OCI-LY7 (cell line): Measurements from ENCODE around the gene USF2. TPM values are rescaled to one million over a fixed set of nuclear protein-coding genes. Genes with fewer than 3 reads are reported as not detected.
A peak's percentile ranks its signal among the peaks of the same experiment; 100 is the strongest.

ENCODE experiments used
- BruUV-seq: library from RNA; stranded (reverse); fragments of 400-500 nt; replicated peaks from 2 replicates; lab custom pipeline; 2021; lab: Mats Ljungman, UMichigan
- CTCF ChIA-PET: fragments of 300-600 bp; sonication (Branson Sonifier 250); formaldehyde crosslinking; loops from one replicate; lab custom pipeline; 2022; ENCODE audit warnings: antibody characterized with exemption; ENCODE audit not compliant: unreplicated experiment; lab: Charles Lee
- POLR2A ChIA-PET: fragments of 300-600 bp; sonication (Branson Sonifier 250); formaldehyde crosslinking; loops from one replicate; lab custom pipeline; 2022; ENCODE audit warnings: antibody characterized with exemption; lab: Charles Lee
- DNase-seq: peaks from one replicate; pipeline ENCODE4 v3.0.0-alpha.2; 2015; ENCODE audit warnings: low spot score
- H2AFZ ChIP-seq: fragments of 200-600 bp; sonication (generic), shearing (Covaris generic); 2 replicates; pipeline ENCODE4 v1.6.1; 2014; ENCODE audit warnings: mild to moderate bottlenecking, antibody characterized with exemption, low read length, moderate library complexity
- H3K27ac ChIP-seq: fragments of 200-600 bp; sonication (generic); 2 replicates; pipeline ENCODE4 v1.5.1; 2014; ENCODE audit warnings: mixed run types, low read depth, mild to moderate bottlenecking, moderate library complexity, low read length, inconsistent platforms; ENCODE audit not compliant: poor library complexity, severe bottlenecking
- H3K36me3 ChIP-seq: fragments of 200-600 bp; sonication (generic); 2 replicates; pipeline ENCODE4 v1.6.1; 2014; ENCODE audit warnings: mild to moderate bottlenecking, antibody characterized with exemption, low read length, moderate library complexity, mixed read lengths; ENCODE audit not compliant: insufficient read depth
- H3K4me1 ChIP-seq: fragments of 200-600 bp; sonication (generic); 2 replicates; pipeline ENCODE4 v1.5.1; 2014; ENCODE audit warnings: mild to moderate bottlenecking, low read length; ENCODE audit not compliant: insufficient read depth, poor library complexity, severe bottlenecking
- H3K4me2 ChIP-seq: fragments of 200-600 bp; sonication (generic); 2 replicates; pipeline ENCODE4 v1.6.1; 2014; ENCODE audit warnings: mild to moderate bottlenecking, low read length
- H3K4me3 ChIP-seq: fragments of 200-600 bp; sonication (generic); 2 replicates; pipeline ENCODE4 v1.5.1; 2014; ENCODE audit warnings: mild to moderate bottlenecking, low read depth, low read length; ENCODE audit not compliant: poor library complexity, severe bottlenecking
- H3K79me2 ChIP-seq: fragments of 200-600 bp; sonication (generic); 2 replicates; pipeline ENCODE4 v1.6.1; 2016; ENCODE audit warnings: low read depth, mild to moderate bottlenecking, low read length, moderate library complexity, mixed read lengths; ENCODE audit not compliant: insufficient read depth
- H3K9me2 ChIP-seq: fragments of 200-600 bp; sonication (generic); 2 replicates; pipeline ENCODE4 v1.6.1; 2016; ENCODE audit warnings: mild to moderate bottlenecking, low read length, mixed read lengths; ENCODE audit not compliant: insufficient read depth
- H3K9me3 ChIP-seq: fragments of 200-600 bp; sonication (generic); 2 replicates; pipeline ENCODE4 v1.6.1; 2014; ENCODE audit warnings: mild to moderate bottlenecking, mixed run types, low read length, mixed read lengths
- H4K20me1 ChIP-seq: fragments of 200-600 bp; sonication (generic); 2 replicates; pipeline ENCODE4 v1.6.1; 2014; ENCODE audit warnings: mild to moderate bottlenecking, antibody characterized with exemption, low read length, moderate library complexity, mixed read lengths; ENCODE audit not compliant: insufficient read depth
- EZH2phosphoT487 ChIP-seq: fragments of 200-600 bp; sonication (generic); IDR thresholded peaks from 2 replicates; pipeline ENCODE4 v1.6.1; 2018; ENCODE audit warnings: low read depth, borderline replicate concordance, mild to moderate bottlenecking, mixed run types, antibody characterized with exemption, low read length, moderate library complexity, mixed read lengths
- intact Hi-C: fragments of 100-400 bp; cut with micrococcal nuclease; formaldehyde crosslinking; loops from one replicate; pipeline ENCODE4 v1.10.0; 2022; ENCODE audit not compliant: unreplicated experiment
- total RNA-seq, 2 experiments: library from RNA; depleted of rRNA in 1 of 2; stranded (reverse); fragments of >200 nt in 1 of 2; shearing (Covaris generic) in 1 of 2; gene quantifications; 2 replicates each; pipeline ENCODE4 v1.2.3, GENCODE V29; 2014 to 2022
- TF ChIP-seq, protein P1 (sequence below): fragments of 200-600 bp; sonication (generic); conservative IDR thresholded peaks from 2 replicates; pipeline ENCODE4 v1.5.1; 2014; ENCODE audit warnings: mild to moderate bottlenecking, antibody characterized with exemption, low read length, moderate library complexity, mixed read lengths

The USF2 gene
- total RNA-seq, 2 experiments from 2014 or later, result 105 to 155 TPM

- DNase-seq, result peak; percentile 88
- TF ChIP-seq EZH2phosphoT487, result no peak
- TF ChIP-seq, protein P1, sequence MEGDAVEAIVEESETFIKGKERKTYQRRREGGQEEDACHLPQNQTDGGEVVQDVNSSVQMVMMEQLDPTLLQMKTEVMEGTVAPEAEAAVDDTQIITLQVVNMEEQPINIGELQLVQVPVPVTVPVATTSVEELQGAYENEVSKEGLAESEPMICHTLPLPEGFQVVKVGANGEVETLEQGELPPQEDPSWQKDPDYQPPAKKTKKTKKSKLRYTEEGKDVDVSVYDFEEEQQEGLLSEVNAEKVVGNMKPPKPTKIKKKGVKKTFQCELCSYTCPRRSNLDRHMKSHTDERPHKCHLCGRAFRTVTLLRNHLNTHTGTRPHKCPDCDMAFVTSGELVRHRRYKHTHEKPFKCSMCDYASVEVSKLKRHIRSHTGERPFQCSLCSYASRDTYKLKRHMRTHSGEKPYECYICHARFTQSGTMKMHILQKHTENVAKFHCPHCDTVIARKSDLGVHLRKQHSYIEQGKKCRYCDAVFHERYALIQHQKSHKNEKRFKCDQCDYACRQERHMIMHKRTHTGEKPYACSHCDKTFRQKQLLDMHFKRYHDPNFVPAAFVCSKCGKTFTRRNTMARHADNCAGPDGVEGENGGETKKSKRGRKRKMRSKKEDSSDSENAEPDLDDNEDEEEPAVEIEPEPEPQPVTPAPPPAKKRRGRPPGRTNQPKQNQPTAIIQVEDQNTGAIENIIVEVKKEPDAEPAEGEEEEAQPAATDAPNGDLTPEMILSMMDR, result no peak
- POLR2A ChIA-PET, result interaction anchor here (2.2 to 6.1 kb wide), 2 partner anchors 9 to 20 kb away, joined by 7 to 33 read pairs; partner anchors contain the start of gene FFAR1
- Histone ChIP-seq H3K79me2 (peaks cover 70% of the 10 kb centered on the region), H2AFZ (peak within 1 kb of the TSS; percentile 35; the same call in 1 of the 2 replicates), H3K4me2 (peak within 1 kb of the TSS; percentile 89), H3K9me3 (no peaks in the 10 kb centered on the region), H3K9me2 (no peaks in the 10 kb centered on the region), H3K4me1 (peaks cover 85% of the 10 kb centered on the region), H3K36me3 (peaks cover 42% of the 10 kb centered on the region), H3K27ac (peak within 1 kb of the TSS; percentile 88), H4K20me1 (peaks cover 14% of the 10 kb centered on the region; the same call in 1 of the 2 replicates), H3K4me3 (peak within 1 kb of the TSS; percentile 88)
- BruUV-seq, result no TSS peak
- intact Hi-C loops, result no loop called here
- CTCF ChIA-PET, result no interaction called here
Measured at GRCh38 chr19:35328851-35329285, 60.1 kb downstream of the USF2 start, which contains the start of gene CD22. Gene CD22, plus strand, starts transcription at chr19:35329187. Its CDS starts 2,854 bp downstream, at chr19:35332041.

GRCh38 chr19:35329323-35329722 is 60.6 kb downstream of the USF2 start:
- Histone ChIP-seq H3K36me3 (peaks cover 46% of the 10 kb centered on the region), H3K4me2 (peak overlapping the region; percentile 89), H2AFZ (no peak overlapping the region), H4K20me1 (peaks cover 19% of the 10 kb centered on the region; the same call in 1 of the 2 replicates), H3K4me1 (peaks cover 85% of the 10 kb centered on the region), H3K27ac (peak overlapping the region; percentile 88), H3K79me2 (peaks cover 74% of the 10 kb centered on the region), H3K9me3 (no peaks in the 10 kb centered on the region), H3K9me2 (no peaks in the 10 kb centered on the region), H3K4me3 (peak overlapping the region; percentile 88)
- intact Hi-C loops, result no loop called here
- CTCF ChIA-PET, result no interaction called here
- POLR2A ChIA-PET, result interaction anchor here (2.2 to 6.1 kb wide), 3 partner anchors 10 to 34 kb away, joined by 7 to 33 read pairs (median 14); partner anchors contain the start of gene FFAR1
- no peak for DNase-seq
- BruUV-seq, result no TSS peak
- TF ChIP-seq EZH2phosphoT487, result no peak
- TF ChIP-seq, protein P1, result no peak

Other genes starting within 250 kb of the USF2 start
- 0.41 and 0.59 TPM in 2 replicates for gene SCN1B, start 238.5 kb upstream of the USF2 start, total RNA-seq (2014; rRNA removed; shearing (Covaris generic))
- gene SCN1B, start 238.5 kb upstream of the USF2 start, total RNA-seq (2022), result 3.1 and 3.6 TPM in 2 replicates
- gene HPN, start 227.2 kb upstream of the USF2 start, total RNA-seq (2014; rRNA removed; shearing (Covaris generic)), result 0.19 TPM in 1 of 2 replicates, not detected in the other
- gene HPN, start 227.2 kb upstream of the USF2 start, total RNA-seq (2022), result 0.17 TPM in 1 of 2 replicates, not detected in the other
- gene FXYD3, start 153.1 kb upstream of the USF2 start, total RNA-seq (2014; rRNA removed; shearing (Covaris generic)), result 0.35 TPM in 1 of 2 replicates, not detected in the other
- gene FXYD3, start 153.1 kb upstream of the USF2 start, total RNA-seq (2022), result 0.88 TPM in 1 of 2 replicates, not detected in the other
- gene LGI4, start 133.9 kb upstream of the USF2 start, total RNA-seq (2014; rRNA removed; shearing (Covaris generic)), result 0.28 and 1.1 TPM in 2 replicates
- 2.7 and 5.9 TPM in 2 replicates for gene LGI4, start 133.9 kb upstream of the USF2 start, total RNA-seq (2022)
- gene FXYD1, start 130.1 kb upstream of the USF2 start, total RNA-seq (2014; rRNA removed; shearing (Covaris generic)), result 0.57 and 1.8 TPM in 2 replicates
- gene FXYD1, start 130.1 kb upstream of the USF2 start, total RNA-seq (2022), result 5.5 and 11.5 TPM in 2 replicates
- gene FXYD7, start 125.7 kb upstream of the USF2 start, total RNA-seq (2014; rRNA removed; shearing (Covaris generic)), result 0.50 and 1.2 TPM in 2 replicates
- 6.1 and 6.3 TPM in 2 replicates for gene FXYD7, start 125.7 kb upstream of the USF2 start, total RNA-seq (2022)
- gene FXYD5, start 114.2 kb upstream of the USF2 start, total RNA-seq (2014; rRNA removed; shearing (Covaris generic)), result 76.8 and 82.1 TPM in 2 replicates
- gene FXYD5, start 114.2 kb upstream of the USF2 start, total RNA-seq (2022), result 147 and 155 TPM in 2 replicates
- gene FAM187B, start 40.2 kb upstream of the USF2 start, total RNA-seq (2014; rRNA removed; shearing (Covaris generic)), result not detected in 2 replicates
- not detected in 2 replicates for gene FAM187B, start 40.2 kb upstream of the USF2 start, total RNA-seq (2022)
- 15.0 and 22.9 TPM in 2 replicates for gene LSR, start 20.0 kb upstream of the USF2 start, total RNA-seq (2014; rRNA removed; shearing (Covaris generic))
- gene LSR, start 20.0 kb upstream of the USF2 start, total RNA-seq (2022), result 26.0 and 33.6 TPM in 2 replicates
- gene HAMP, start 13.6 kb downstream of the USF2 start, total RNA-seq (2014; rRNA removed; shearing (Covaris generic)), result 0.19 TPM in 1 of 2 replicates, not detected in the other
- 0.83 and 0.89 TPM in 2 replicates for gene HAMP, start 13.6 kb downstream of the USF2 start, total RNA-seq (2022)
- gene MAG, start 23.2 kb downstream of the USF2 start, total RNA-seq (2014; rRNA removed; shearing (Covaris generic)), result 4.6 and 6.2 TPM in 2 replicates
- 8.4 and 10.1 TPM in 2 replicates for gene MAG, start 23.2 kb downstream of the USF2 start, total RNA-seq (2022)
- gene CD22, start 60.2 kb downstream of the USF2 start, total RNA-seq (2014; rRNA removed; shearing (Covaris generic)), result 312 and 413 TPM in 2 replicates
- 972 TPM in 2 replicates for gene CD22, start 60.2 kb downstream of the USF2 start, total RNA-seq (2022)
- gene FFAR1, start 78.9 kb downstream of the USF2 start, total RNA-seq (2014; rRNA removed; shearing (Covaris generic)), result 8.5 and 11.4 TPM in 2 replicates
- 9.8 and 11.6 TPM in 2 replicates for gene FFAR1, start 78.9 kb downstream of the USF2 start, total RNA-seq (2022)
- 0.72 TPM in 1 of 2 replicates, not detected in the other for gene FFAR3, start 89.5 kb downstream of the USF2 start, total RNA-seq (2014; rRNA removed; shearing (Covaris generic))
- gene FFAR3, start 89.5 kb downstream of the USF2 start, total RNA-seq (2022), result 0.19 and 0.31 TPM in 2 replicates
- gene GPR42, start 102.1 kb downstream of the USF2 start, total RNA-seq (2014; rRNA removed; shearing (Covaris generic)), result 0.06 TPM in 1 of 2 replicates, not detected in the other
- gene GPR42, start 102.1 kb downstream of the USF2 start, total RNA-seq (2022), result not detected in 2 replicates
- not detected in 2 replicates for gene FFAR2, start 179.3 kb downstream of the USF2 start, total RNA-seq (2014; rRNA removed; shearing (Covaris generic))
- not detected in 2 replicates for gene FFAR2, start 179.3 kb downstream of the USF2 start, total RNA-seq (2022)
- not detected in 2 replicates for gene KRTDAP, start 221.5 kb downstream of the USF2 start, total RNA-seq (2014; rRNA removed; shearing (Covaris generic))
- gene KRTDAP, start 221.5 kb downstream of the USF2 start, total RNA-seq (2022), result not detected in 2 replicates
- not detected in 2 replicates for gene DMKN, start 244.7 kb downstream of the USF2 start, total RNA-seq (2014; rRNA removed; shearing (Covaris generic))
- not detected in 2 replicates for gene DMKN, start 244.7 kb downstream of the USF2 start, total RNA-seq (2022)